Endothelial cell of umbilical vein (primary cell): ENCODE results near the gene CFAP77.

ENCODE experiments used
- CTCF ChIP-seq, 2 donors: IDR thresholded peaks; 1 replicate in 1 of 2; 2 replicates in 1 of 2; pipeline ENCODE4 v1.5.1; 2011; ENCODE audit warnings: low read length in 2 of 2, mild to moderate bottlenecking in 2 of 2, moderate library complexity in 2 of 2, control low read depth in 1 of 2, inconsistent platforms in 1 of 2, low read depth in 1 of 2; ENCODE audit not compliant: insufficient read depth in 1 of 2; ENCODE audit errors: extremely low read depth in 1 of 2
- EZH2 ChIP-seq: IDR thresholded peaks from 2 replicates; pipeline ENCODE4 v1.6.1; 2012; ENCODE audit warnings: borderline replicate concordance, low read depth, mild to moderate bottlenecking, moderate library complexity, low read length, inconsistent platforms; ENCODE audit not compliant: severe bottlenecking
- FOS ChIP-seq: IDR thresholded peaks from 2 replicates; pipeline ENCODE4 v1.6.1; 2011; ENCODE audit warnings: mild to moderate bottlenecking, low read length, moderate library complexity, borderline replicate concordance; ENCODE audit not compliant: insufficient read depth
- JUN ChIP-seq: IDR thresholded peaks from 2 replicates; pipeline ENCODE4 v1.6.1; 2011; ENCODE audit warnings: borderline replicate concordance, low read depth; ENCODE audit not compliant: insufficient read length, insufficient read depth
- MYC ChIP-seq: IDR thresholded peaks from one replicate; pipeline ENCODE4 v1.6.1; 2011; ENCODE audit warnings: mild to moderate bottlenecking, low read depth, low read length
- POLR2A ChIP-seq: IDR thresholded peaks from 2 replicates; pipeline ENCODE4 v1.6.1; 2012; ENCODE audit warnings: low read depth, mild to moderate bottlenecking, control low read depth, low read length
- POLR2AphosphoS5 ChIP-seq: IDR thresholded peaks from 2 replicates; pipeline ENCODE4 v1.6.1; 2012; ENCODE audit warnings: low read depth, mild to moderate bottlenecking, control low read depth, low read length, moderate library complexity; ENCODE audit not compliant: insufficient read depth
- TF ChIP-seq, protein P1 (sequence below): IDR thresholded peaks from 2 replicates; pipeline ENCODE4 v1.6.1; 2011; ENCODE audit not compliant: insufficient read depth, insufficient read length

DNA sequence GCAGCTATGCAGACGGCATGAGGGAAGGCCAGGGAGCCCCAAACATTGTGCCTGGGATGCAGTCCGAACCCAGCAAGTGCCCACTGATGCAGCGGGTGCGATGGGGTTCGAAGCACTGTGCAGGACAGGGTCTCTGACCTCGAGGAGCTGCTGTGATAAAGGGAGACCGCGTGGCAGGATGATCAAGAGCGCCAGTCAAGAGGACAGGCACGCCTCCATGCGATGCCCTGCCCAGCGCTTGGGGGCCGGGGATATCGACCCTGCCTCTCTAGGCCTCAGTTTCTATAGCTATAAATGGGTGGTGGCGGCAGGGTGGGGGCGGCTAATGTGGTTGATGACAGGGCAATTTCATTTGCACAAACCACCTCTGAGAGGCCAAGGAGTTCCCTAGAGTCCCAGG, 87.7 kb downstream of the CFAP77 start:
- TF ChIP-seq CTCF (IDR thresholded peaks at IDR 0.05; ENCODE audit: extremely low read depth in 1 of 2, insufficient read depth in 1 of 2, low read depth in 1 of 2, low read length in 2 of 2) (no peak), POLR2A (no peak), FOS (no peak), EZH2 (no peak), MYC (no peak), POLR2AphosphoS5 (no peak), JUN (no peak)
- TF ChIP-seq, protein P1, sequence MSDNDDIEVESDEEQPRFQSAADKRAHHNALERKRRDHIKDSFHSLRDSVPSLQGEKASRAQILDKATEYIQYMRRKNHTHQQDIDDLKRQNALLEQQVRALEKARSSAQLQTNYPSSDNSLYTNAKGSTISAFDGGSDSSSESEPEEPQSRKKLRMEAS, result no peak
